ENCODE measurements around the gene MALT1.

GRCh38 chr18:58789876-58790240 is 118.6 kb downstream of the MALT1 start:
- TF ChIP-seq, protein P1, sequence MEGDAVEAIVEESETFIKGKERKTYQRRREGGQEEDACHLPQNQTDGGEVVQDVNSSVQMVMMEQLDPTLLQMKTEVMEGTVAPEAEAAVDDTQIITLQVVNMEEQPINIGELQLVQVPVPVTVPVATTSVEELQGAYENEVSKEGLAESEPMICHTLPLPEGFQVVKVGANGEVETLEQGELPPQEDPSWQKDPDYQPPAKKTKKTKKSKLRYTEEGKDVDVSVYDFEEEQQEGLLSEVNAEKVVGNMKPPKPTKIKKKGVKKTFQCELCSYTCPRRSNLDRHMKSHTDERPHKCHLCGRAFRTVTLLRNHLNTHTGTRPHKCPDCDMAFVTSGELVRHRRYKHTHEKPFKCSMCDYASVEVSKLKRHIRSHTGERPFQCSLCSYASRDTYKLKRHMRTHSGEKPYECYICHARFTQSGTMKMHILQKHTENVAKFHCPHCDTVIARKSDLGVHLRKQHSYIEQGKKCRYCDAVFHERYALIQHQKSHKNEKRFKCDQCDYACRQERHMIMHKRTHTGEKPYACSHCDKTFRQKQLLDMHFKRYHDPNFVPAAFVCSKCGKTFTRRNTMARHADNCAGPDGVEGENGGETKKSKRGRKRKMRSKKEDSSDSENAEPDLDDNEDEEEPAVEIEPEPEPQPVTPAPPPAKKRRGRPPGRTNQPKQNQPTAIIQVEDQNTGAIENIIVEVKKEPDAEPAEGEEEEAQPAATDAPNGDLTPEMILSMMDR (conservative IDR thresholded peaks at IDR 0.05), result no peak
- no peak for TF ChIP-seq ZFX (IDR thresholded peaks at IDR 0.05)

Measured in C4-2B (cell line).